SJCRH30 (cell line): Measurements from ENCODE around the gene PLEKHG5. TPM values are rescaled to one million over a fixed set of nuclear protein-coding genes. Genes with fewer than 3 reads are reported as not detected.
"Not testable (repeated sequence)": the region's sequence is repeated elsewhere in the genome, so short reads cannot be mapped to it uniquely, and the experiment has no call there.

Source experiments
- DNase-seq, 2 experiments: peaks; one replicate each; pipeline ENCODE4 v3.0.0-alpha.2; 2015 to 2020
- H3K27ac ChIP-seq: fragments of 250-450 bp; sonication (Bioruptor Pico); 2 replicates; pipeline ENCODE4 v1.5.1; 2020; ENCODE audit warnings: mild to moderate bottlenecking, moderate library complexity
- H3K27me3 ChIP-seq: fragments of 250-450 bp; sonication (Bioruptor Pico); 2 replicates; pipeline ENCODE4 v1.5.1; 2020; ENCODE audit warnings: mild to moderate bottlenecking, moderate library complexity
- H3K36me3 ChIP-seq: fragments of 250-450 bp; sonication (Bioruptor Pico); 2 replicates; pipeline ENCODE4 v1.5.1; 2020; ENCODE audit warnings: mild to moderate bottlenecking, moderate library complexity
- H3K4me1 ChIP-seq: fragments of 250-450 bp; sonication (Bioruptor Pico); 2 replicates; pipeline ENCODE4 v1.5.1; 2020; ENCODE audit warnings: mild to moderate bottlenecking, moderate library complexity
- H3K4me3 ChIP-seq: fragments of 250-450 bp; sonication (Bioruptor Pico); 2 replicates; pipeline ENCODE4 v1.5.1; 2020; ENCODE audit warnings: mild to moderate bottlenecking, moderate library complexity
- H3K9me3 ChIP-seq: fragments of 250-450 bp; sonication (Bioruptor Pico); replicated peaks from 2 replicates; pipeline ENCODE4 v1.5.1; 2020; ENCODE audit warnings: mild to moderate bottlenecking, moderate library complexity
- total RNA-seq: library from RNA; depleted of rRNA; stranded (reverse); fragments of >200 nt; shearing (Covaris generic); gene quantifications from 2 replicates; pipeline ENCODE4 v1.2.3, GENCODE V29; 2014

PLEKHG5 gene
- total RNA-seq, 1 experiment from 2014 or later, result 5.3 TPM

GRCh38 chr1:6495540-6496364 lies 4.3 kb upstream of the PLEKHG5 start:
- H3K4me3 ChIP-seq, result no peak overlapping the region; the same call in 1 of the 2 replicates
- no peak for DNase-seq

GRCh38 chr1:6495041-6495441 lies 3.6 kb upstream of the PLEKHG5 start:
- no peak for DNase-seq
- Histone ChIP-seq H3K27ac (no peak overlapping the region), H3K4me1 (peaks cover 21% of the 10 kb centered on the region), H3K4me3 (no peak overlapping the region), H3K36me3 (no peaks in the 10 kb centered on the region), H3K9me3 (no peaks in the 10 kb centered on the region), H3K27me3 (0 out of 2 replicates have a peak, but pooled peaks cover 6% of the 10 kb centered on the region)

More at GRCh38 chr1:6495540-6496364, 4.3 kb upstream of the PLEKHG5 start:
- H3K4me1 ChIP-seq, result peaks cover 22% of the 10 kb centered on the region
- H3K27ac ChIP-seq, result no peak overlapping the region
- no peaks in the 10 kb centered on the region for H3K9me3 ChIP-seq
- no peaks in the 10 kb centered on the region for H3K36me3 ChIP-seq
- 0 out of 2 replicates have a peak, but pooled peaks cover 6% of the 10 kb centered on the region for H3K27me3 ChIP-seq

- H3K4me1 ChIP-seq, result peaks cover 22% of the 10 kb centered on the region
- no peaks in the 10 kb centered on the region for H3K36me3 ChIP-seq
- H3K27ac ChIP-seq, result no peak overlapping the region
- H3K4me3 ChIP-seq, result no peak overlapping the region
- H3K27me3 ChIP-seq, result 0 out of 2 replicates have a peak, but pooled peaks cover 6% of the 10 kb centered on the region
- no peaks in the 10 kb centered on the region for H3K9me3 ChIP-seq
- no peak for DNase-seq
Measured at GRCh38 chr1:6494627-6495026, 3.2 kb upstream of the PLEKHG5 start.

- H3K27ac ChIP-seq, H3K36me3 ChIP-seq, H3K4me3 ChIP-seq, H3K9me3 ChIP-seq, DNase-seq, H3K27me3 ChIP-seq: not testable (repeated sequence)
- peaks cover 24% of the 10 kb centered on the region for H3K4me1 ChIP-seq
Measured at GRCh38 chr1:6493834-6494223, 2.4 kb upstream of the PLEKHG5 start.

GRCh38 chr1:6491966-6492365 lies 499 bp upstream of the PLEKHG5 start:
- DNase-seq, result no peak
- Histone ChIP-seq H3K27ac (no peak overlapping the region), H3K4me1 (peaks cover 18% of the 10 kb centered on the region), H3K36me3 (no peaks in the 10 kb centered on the region), H3K27me3 (0 out of 2 replicates have a peak, but pooled peaks cover 8% of the 10 kb centered on the region), H3K9me3 (no peaks in the 10 kb centered on the region), H3K4me3 (no peak overlapping the region)

GRCh38 chr1:6491081-6491449 lies 402 bp downstream of the PLEKHG5 start:
- Histone ChIP-seq H3K36me3 (no peaks in the 10 kb centered on the region), H3K4me3 (peak overlapping the region; percentile 72), H3K27me3 (0 out of 2 replicates have a peak, but pooled peaks cover 2% of the 10 kb centered on the region), H3K4me1 (peaks cover 14% of the 10 kb centered on the region), H3K9me3 (no peaks in the 10 kb centered on the region), H3K27ac (peak overlapping the region; percentile 36; the same call in 1 of the 2 replicates)
- DNase-seq, result no peak

- H3K36me3 ChIP-seq, result no peaks in the 10 kb centered on the region
- peak overlapping the region; percentile 72 for H3K4me3 ChIP-seq
- H3K27me3 ChIP-seq, result 0 out of 2 replicates have a peak, but pooled peaks cover 2% of the 10 kb centered on the region
- peak overlapping the region; percentile 36; the same call in 1 of the 2 replicates for H3K27ac ChIP-seq
- no peaks in the 10 kb centered on the region for H3K9me3 ChIP-seq
- H3K4me1 ChIP-seq, result peaks cover 14% of the 10 kb centered on the region
- peak; percentile 89 to 92 for DNase-seq
Measured at GRCh38 chr1:6490181-6491080, 1.0 kb downstream of the PLEKHG5 start.

- Histone ChIP-seq H3K4me3 (peak overlapping the region; percentile 72), H3K27me3 (0 out of 2 replicates have a peak, but pooled peaks cover 2% of the 10 kb centered on the region), H3K27ac (no peak overlapping the region), H3K9me3 (no peaks in the 10 kb centered on the region), H3K4me1 (peaks cover 14% of the 10 kb centered on the region), H3K36me3 (no peaks in the 10 kb centered on the region)
- DNase-seq, result peak; percentile 83 to 90
Measured at GRCh38 chr1:6489799-6490180, 1.7 kb downstream of the PLEKHG5 start.

- no peaks in the 10 kb centered on the region for H3K36me3 ChIP-seq
- no peaks in the 10 kb centered on the region for H3K9me3 ChIP-seq
- H3K4me3 ChIP-seq, result peak overlapping the region; percentile 72; the same call in 1 of the 2 replicates
- no peak overlapping the region for H3K27ac ChIP-seq
- 0 out of 2 replicates have a peak, but pooled peaks cover 2% of the 10 kb centered on the region for H3K27me3 ChIP-seq
- DNase-seq, result no peak
- peaks cover 14% of the 10 kb centered on the region for H3K4me1 ChIP-seq
Measured at GRCh38 chr1:6489383-6489765, 2.1 kb downstream of the PLEKHG5 start.

GRCh38 chr1:6488602-6489382 lies 2.7 kb downstream of the PLEKHG5 start:
- no peaks in the 10 kb centered on the region for H3K9me3 ChIP-seq
- no peak overlapping the region for H3K4me3 ChIP-seq
- no peaks in the 10 kb centered on the region for H3K36me3 ChIP-seq
- DNase-seq, result no peak
- H3K4me1 ChIP-seq, result peaks cover 14% of the 10 kb centered on the region
- no peak overlapping the region for H3K27ac ChIP-seq
- 0 out of 2 replicates have a peak, but pooled peaks cover 2% of the 10 kb centered on the region for H3K27me3 ChIP-seq

GRCh38 chr1:6487804-6488484 lies 3.5 kb downstream of the PLEKHG5 start:
- no peak overlapping the region for H3K27ac ChIP-seq
- peaks cover 14% of the 10 kb centered on the region for H3K4me1 ChIP-seq
- H3K36me3 ChIP-seq, result no peaks in the 10 kb centered on the region
- no peaks in the 10 kb centered on the region for H3K9me3 ChIP-seq
- 0 out of 2 replicates have a peak, but pooled peaks cover 2% of the 10 kb centered on the region for H3K27me3 ChIP-seq
- no peak for DNase-seq
- no peak overlapping the region for H3K4me3 ChIP-seq

- H3K4me3 ChIP-seq, result no peak overlapping the region
- H3K9me3 ChIP-seq, result no peaks in the 10 kb centered on the region
- H3K27me3 ChIP-seq, result 0 out of 2 replicates have a peak, but pooled peaks cover 2% of the 10 kb centered on the region
- peak; percentile 91 to 94 for DNase-seq
- peaks cover 14% of the 10 kb centered on the region for H3K4me1 ChIP-seq
- no peaks in the 10 kb centered on the region for H3K36me3 ChIP-seq
- no peak overlapping the region for H3K27ac ChIP-seq
Measured at GRCh38 chr1:6486433-6487011, 4.9 kb downstream of the PLEKHG5 start.
